Upper lobe of left lung (tissue), 4 donors: Measurements from ENCODE around the gene ZFAND5.

Source experiments
- EP300 ChIP-seq, 4 donors: sonication (generic); formaldehyde crosslinking; IDR thresholded peaks; one replicate each; pipeline ENCODE4 v1.5.1; 2017; ENCODE audit warnings: antibody characterized with exemption in 4 of 4, control low read depth in 2 of 4
- POLR2A ChIP-seq, 4 donors: fragments of 450-650 bp; IDR thresholded peaks; one replicate each; pipeline ENCODE4 v1.5.1; 2016 to 2017; ENCODE audit warnings: antibody characterized with exemption in 4 of 4, mild to moderate bottlenecking in 2 of 4
- POLR2AphosphoS5 ChIP-seq, 2 donors: sonication (generic); formaldehyde crosslinking; IDR thresholded peaks; one replicate each; pipeline ENCODE4 v1.5.1; 2017; ENCODE audit warnings: antibody characterized with exemption in 2 of 2
- TF ChIP-seq, protein P1 (sequence below), 6 experiments: fragments of 450-650 bp in 4 of 6; fragments of 200-600 bp in 2 of 6; sonication (generic) in 2 of 6; IDR thresholded peaks; one replicate each; pipeline ENCODE4 v1.5.1; 2016 to 2019; ENCODE audit warnings: antibody characterized with exemption in 6 of 6

DNA sequence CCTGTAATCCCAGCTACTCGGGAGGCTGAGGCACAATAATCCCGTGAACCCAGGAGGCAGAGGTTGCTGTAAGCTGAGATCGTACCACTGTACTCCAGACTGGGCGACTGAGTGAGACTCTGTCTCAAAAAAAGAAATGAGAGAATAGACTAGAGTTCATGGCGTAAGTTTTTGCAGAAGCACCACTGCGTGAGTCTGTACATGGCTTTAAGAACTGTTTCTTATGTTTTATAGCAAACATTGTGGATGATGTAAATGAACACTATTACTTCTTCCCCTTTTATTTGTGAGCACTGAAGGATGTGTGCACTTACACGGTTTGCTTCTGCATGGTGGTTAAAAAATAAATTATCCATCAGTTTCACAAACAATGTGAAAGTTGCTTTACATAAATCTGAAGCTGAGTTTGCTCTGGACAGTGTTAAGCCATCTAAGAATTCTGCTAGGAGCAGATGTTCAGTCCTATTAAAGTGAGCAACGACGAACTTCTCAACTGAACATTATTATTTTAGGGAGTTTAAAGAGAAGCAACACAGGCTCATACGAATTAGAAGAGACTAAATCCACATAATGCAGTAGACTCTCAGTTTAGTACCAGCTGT, 52.5 kb downstream of the ZFAND5 start:
- TF ChIP-seq, protein P1, sequence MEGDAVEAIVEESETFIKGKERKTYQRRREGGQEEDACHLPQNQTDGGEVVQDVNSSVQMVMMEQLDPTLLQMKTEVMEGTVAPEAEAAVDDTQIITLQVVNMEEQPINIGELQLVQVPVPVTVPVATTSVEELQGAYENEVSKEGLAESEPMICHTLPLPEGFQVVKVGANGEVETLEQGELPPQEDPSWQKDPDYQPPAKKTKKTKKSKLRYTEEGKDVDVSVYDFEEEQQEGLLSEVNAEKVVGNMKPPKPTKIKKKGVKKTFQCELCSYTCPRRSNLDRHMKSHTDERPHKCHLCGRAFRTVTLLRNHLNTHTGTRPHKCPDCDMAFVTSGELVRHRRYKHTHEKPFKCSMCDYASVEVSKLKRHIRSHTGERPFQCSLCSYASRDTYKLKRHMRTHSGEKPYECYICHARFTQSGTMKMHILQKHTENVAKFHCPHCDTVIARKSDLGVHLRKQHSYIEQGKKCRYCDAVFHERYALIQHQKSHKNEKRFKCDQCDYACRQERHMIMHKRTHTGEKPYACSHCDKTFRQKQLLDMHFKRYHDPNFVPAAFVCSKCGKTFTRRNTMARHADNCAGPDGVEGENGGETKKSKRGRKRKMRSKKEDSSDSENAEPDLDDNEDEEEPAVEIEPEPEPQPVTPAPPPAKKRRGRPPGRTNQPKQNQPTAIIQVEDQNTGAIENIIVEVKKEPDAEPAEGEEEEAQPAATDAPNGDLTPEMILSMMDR (IDR thresholded peaks at IDR 0.05) = no peak
- no peak for TF ChIP-seq POLR2A (IDR thresholded peaks at IDR 0.05)
- TF ChIP-seq EP300 (IDR thresholded peaks at IDR 0.05) = no peak
- TF ChIP-seq POLR2AphosphoS5 (IDR thresholded peaks at IDR 0.05) = no peak
